NCI-H345 (cell line): ENCODE results near the gene TREML2.
A peak's percentile ranks its signal among the peaks of the same experiment; 100 is the strongest.
"Not testable (repeated sequence)": the region's sequence is repeated elsewhere in the genome, so short reads cannot be mapped to it uniquely, and the experiment has no call there.

Experiments used
- DNase-seq: peaks from one replicate; lab custom pipeline; 2025; lab: John Stamatoyannopoulos, UW

TREML2 gene

GRCh38 chr6:41208439-41209106 is 7.6 kb upstream of the TREML2 start:
- DNase-seq, result no peak

DNA sequence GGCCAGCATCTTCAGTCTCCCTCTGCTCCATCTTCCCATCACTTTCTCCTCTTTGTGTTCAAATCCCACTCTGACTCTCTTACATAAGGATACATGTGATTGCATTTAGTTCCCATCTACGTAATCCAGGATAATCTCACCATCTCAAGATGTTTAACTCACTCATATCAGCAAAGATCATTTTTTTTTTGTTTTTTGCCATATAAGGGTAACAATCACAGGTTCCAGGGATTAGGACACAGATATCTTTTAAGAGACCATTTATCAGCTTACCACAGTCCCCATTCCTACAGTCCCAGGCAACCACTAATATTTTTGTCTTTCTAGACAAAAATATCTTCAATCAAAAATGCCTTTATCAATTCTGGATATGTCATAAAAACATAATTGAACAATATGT is 3.2 kb upstream of the TREML2 start:
- DNase-seq, result no peak

DNA sequence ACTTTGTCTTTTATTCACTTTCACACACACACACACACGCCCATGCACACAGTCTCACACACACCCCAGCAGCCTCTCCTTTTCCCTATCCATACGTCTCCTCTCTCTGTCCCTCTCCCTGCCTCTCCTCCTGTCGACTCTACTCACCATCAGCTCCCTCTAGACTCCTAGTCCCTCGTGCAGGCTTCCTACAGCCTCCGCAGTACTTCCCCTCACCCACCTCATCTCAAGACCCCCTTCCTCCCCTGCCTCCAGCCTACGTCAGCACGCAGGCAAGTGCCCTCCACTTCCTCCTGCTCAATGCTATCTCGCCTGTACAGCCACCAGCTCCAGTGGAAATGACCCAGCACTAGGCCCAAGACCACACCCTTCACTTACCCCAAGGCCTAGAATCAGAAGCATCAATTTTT is 820 bp upstream of the TREML2 start:
- DNase-seq, result no peak

DNA sequence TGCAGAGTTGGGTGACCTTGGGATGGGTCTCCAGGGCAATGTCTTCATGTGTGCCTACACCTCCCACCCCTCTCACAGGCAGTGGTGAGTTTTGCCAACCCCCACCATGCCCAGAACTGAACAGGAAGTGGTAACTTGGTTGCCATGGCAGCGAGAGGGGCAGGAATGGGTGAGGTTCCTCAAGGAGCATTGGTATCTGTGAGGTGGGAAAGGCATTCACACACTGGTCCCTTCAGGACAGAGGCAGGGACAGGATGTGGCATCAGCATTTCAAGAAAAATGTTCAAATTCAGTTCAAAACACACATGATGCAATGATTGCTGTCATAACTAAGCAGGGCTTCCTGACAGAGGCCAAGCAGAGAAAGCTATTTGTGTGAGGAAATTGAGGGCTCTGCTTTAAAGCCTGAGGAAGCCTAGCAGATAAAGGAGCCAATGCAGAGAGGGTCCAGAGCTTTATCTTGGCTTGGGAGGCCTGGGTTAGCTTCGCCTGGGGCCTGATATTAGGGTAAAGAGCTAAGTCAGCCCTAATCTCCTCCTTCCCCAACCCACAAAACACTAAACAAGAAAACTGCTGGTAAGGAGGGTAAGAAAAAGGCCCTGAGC is 551 bp downstream of the TREML2 start:
- DNase-seq, result no peak

DNA sequence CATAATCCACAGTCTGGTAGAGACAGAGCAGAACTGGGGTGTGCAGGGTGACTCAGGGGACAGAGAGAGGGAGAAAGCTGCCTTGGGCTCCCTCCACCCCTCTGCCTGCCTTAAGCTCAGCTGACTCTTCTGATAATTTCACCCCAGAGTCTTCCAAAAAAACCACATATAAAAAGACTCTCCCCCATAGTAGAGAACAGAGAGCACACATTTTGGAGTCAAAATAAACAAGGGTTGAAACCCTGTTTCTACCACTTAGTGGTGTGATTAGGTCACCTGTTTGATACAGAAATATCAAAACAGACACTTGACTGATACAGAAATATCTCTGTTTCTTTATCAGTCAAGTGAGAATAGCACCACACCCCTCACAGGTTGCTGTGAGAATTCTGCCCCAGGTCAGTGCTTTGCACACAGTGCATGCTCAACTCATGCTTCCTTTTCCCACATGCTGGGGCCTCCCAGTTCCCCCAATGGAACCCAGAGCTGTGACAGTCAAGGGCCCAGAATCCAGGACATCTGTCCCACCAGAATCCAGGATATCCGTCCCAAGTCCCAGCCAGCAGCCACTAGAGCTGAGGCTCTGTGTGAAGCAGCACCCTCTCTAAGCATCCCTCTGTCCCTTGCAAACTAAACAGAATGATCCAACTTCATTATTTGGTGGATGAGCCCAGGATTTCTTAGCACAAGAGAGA is 1.2 kb downstream of the TREML2 start:
- DNase-seq, result no peak

GRCh38 chr6:41197234-41197633 is 3.7 kb downstream of the TREML2 start:
- no peak for DNase-seq

DNA sequence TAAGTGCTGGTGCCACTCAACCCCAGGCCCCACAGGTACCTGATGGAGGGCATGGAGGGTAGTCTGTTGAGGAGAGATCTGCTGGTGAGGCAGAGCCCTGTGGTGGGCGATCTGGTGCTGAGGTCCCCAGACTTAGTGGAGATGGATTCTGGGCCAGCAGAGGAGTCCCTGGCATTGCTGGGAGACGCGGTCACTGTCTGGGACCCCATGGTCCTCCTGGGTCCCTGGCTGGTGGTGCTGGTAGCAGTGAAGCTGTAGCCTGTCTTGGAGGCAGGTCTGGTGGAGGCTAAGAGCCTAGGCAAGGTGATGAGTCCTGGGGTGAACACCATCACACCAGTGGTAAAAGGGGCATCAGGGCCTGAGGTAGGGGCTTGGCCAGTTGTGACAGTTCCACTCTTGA is 6.6 kb downstream of the TREML2 start:
- no peak for DNase-seq

GRCh38 chr6:41193884-41194283 is 7.1 kb downstream of the TREML2 start:
- DNase-seq, result no peak

GRCh38 chr6:41193171-41193734 is 7.7 kb downstream of the TREML2 start:
- DNase-seq, result no peak

DNA sequence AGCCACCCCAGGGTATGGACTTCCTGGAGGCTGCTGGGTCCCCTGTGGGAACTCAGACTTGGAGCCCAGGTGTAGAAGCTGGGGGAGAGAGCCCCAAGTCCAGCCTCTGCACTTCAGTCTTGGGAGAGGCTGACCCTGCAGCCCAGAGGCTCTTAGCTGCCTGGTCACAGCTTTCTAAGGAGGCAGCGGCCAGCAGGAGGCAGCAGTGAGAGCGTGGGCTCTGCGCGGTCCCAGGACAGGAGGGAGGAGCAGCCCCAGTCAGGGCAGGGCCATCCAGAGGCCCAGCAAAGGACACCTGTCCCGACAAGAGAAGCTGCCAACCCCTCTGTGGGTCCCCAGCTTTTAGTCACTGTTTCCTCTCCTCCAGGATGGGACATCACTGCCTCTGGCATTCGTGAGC is 9.4 kb downstream of the TREML2 start:
- no peak for DNase-seq

DNA sequence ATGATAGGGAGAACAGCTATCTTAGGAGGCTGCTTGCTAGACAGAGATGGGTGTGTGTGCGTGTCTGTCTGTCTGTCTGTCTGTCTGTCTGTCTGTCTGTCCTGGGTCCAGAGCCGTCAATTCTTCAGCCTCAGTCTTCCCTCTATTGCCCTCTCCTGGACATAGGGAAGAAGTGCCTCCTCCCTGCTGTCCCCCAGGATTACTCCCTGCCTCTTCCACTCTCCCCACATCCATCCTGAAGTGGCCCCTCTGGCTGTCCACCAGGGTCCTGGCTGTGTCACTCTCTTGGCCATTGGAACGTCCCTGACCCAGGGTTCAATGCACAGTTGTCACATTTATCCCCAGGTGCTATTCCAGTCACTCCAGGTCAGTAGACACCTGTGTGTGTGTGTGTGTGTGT is 10.2 kb downstream of the TREML2 start:
- no peak for DNase-seq

- DNase-seq, result no peak
These were observed 11.0 kb downstream of the TREML2 start for GRCh38 chr6:41189967-41190366.

- DNase-seq, result not testable (repeated sequence)
These were observed 11.9 kb downstream of the TREML2 start for GRCh38 chr6:41189046-41189445.

DNA sequence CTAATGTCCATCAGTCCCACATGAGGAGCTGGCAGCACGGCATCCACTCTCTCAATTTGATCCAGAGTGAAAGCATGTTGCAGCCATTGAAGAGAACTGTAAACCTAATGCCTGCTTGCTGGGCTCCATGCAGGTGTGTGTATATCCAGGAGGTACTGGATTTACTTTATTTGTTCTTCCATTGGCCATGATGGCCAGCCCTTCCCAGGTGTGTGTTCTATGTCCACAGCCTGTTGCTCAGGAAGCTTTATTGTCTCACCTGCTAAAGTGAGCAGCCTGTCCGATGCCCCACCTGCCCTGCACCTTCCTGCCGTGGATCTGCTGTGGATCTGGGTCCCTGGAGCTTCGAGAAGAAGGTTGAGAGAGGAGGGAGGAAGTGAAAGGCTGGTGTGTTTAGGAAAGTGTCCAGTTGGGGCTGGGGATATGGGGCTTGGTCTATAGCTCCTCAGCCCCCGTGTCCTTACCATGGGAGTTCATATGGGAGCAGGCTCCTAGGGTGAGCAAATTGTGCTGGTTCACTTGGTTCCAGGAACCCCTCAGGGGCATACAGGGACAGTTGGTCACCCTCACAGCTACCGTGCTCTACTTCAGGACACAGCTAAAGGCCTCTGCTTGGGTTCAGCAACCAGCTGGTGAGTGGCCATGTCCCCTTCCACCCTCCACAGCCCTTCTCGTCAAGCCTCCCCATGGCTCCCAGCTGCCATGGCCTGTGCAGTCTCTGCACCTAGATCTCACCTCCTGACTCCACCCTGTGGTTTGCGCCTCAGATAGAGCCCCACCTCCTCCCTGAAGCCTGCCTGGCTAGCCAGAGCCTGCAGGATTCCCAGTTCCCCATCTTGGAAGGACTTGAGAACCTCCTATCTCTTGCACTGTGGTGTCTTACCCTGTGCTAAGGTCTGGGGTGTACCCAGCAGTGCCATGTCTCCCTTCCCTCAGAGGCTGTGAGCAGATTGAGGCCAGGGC is 12.7 kb downstream of the TREML2 start:
- DNase-seq, result no peak

- no peak for DNase-seq
These were observed 14.9 kb downstream of the TREML2 start for GRCh38 chr6:41186031-41186562.

- no peak for DNase-seq
These were observed 16.2 kb downstream of the TREML2 start for GRCh38 chr6:41184761-41185160.

DNA sequence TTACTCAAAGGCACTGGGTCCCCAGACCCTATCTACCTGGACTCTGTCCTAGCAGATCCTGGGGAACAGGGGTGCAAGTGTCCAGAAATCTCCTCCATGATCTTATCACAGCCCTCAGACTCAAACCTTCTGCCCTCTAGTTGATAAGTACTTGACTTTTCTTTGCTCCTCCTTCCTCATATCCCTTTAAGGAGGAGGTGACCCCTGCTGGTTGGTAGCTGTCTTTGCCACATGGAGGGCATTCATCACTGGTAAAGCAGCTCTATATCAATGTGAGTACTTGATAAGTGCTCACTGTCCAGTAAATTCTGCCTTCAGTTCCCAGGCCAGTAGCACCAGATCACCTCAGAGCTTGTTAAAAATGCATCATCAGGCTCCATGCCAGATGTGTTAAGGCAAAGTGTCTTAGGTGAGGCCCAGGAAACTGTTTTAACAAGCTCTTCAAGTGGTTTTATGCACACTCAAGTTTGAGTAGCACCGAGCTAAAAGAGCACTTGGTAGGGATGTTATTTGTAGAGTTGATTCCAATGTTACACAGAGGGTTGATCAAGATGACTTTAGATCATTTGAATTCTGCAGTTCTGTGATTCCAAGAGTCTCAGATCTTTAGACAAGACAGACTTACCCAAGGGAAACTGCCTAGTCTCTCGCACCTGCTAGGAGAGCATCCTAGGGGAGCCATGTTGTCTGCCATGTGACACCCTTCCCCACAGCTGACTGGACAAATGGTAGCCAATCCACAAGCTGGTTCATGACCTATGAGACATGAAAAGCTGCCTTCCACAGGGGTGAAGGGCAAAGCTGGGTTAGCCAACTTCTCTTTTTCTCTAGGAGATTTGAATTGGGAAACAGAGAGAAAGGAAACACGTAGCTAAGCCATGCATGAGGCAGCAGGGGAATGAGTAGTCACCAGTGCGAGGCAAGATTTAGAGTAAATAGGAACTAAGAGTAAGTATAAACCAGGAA is 18.6 kb downstream of the TREML2 start:
- peak; percentile 53 for DNase-seq

- DNase-seq, result no peak
These were observed 19.4 kb downstream of the TREML2 start for GRCh38 chr6:41181566-41181965.

DNA sequence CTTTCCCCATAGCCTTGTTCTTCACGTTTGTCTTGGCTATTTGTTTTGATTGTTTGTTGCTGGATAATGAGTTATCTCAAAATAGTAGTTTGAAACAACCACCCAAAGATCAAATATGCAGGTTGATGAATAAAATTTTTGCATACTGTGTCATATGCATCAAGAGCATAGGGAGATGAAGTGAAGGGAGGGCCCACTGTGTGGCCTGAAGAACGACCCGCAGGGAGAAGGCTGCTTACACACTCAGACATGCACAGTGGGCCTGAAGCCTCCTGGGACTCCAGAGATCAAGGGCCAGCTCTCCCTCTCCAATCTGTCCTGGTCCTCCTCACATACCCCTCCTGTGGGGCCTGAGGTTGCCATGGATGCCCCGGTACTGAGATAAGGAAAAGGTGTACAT is 21.8 kb downstream of the TREML2 start:
- no peak for DNase-seq

DNA sequence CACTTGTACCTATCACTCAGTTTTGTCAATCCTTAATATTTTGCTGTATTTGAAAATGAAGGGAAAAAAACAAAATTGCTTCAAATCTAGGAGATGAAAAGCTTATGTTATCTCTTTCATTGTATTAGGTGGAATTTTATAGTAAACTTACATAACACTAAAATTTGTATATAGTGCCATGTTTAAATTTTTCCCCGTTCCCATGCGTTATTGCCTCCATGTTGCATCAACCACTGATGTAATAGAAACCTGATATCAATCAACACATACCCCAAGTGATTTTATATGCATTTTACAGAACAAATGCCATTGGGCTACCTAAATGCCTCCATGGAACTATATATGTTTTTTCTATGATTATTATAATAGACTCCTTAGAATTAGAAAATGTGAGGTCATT is 23.3 kb downstream of the TREML2 start:
- no peak for DNase-seq

GRCh38 chr6:41177287-41177686 is 23.7 kb downstream of the TREML2 start:
- DNase-seq, result no peak
